ENCODE data around the gene KCNQ2.

DNA sequence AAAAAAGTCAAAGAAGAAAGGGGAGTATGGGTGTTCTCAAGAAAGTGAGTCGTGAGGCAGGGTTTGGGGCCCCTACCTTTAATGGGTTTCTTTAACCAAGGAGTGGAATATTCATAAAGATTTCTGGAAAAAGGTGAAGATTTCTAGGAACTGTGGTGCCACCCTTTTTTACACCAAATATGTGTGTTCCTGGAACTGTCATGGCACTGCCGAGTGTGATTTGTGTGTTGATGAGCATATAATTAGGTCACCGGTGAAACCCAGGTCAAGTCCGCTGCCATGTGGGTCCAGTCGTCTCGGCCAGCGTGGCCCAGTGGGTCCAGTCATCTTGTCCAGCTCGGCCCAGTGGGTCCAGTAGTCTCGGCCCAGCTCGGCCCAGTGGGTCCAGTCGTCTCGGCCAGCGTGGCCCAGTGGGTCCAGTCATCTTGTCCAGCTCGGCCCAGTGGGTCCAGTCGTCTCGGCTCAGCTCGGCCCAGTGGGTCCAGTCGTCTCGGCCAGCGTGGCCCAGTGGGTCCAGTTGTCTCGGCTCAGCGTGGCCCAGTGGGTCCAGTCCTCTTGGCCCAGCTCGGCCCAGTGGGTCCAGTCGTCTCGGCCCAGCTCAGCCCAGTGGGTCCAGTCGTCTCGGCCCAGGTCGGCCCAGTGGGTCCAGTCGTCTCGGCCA is 34.8 kb upstream of the KCNQ2 start:
- TF ChIP-seq POLR2AphosphoS5 (IDR thresholded peaks at IDR 0.05): no peak
- TF ChIP-seq, protein P1, sequence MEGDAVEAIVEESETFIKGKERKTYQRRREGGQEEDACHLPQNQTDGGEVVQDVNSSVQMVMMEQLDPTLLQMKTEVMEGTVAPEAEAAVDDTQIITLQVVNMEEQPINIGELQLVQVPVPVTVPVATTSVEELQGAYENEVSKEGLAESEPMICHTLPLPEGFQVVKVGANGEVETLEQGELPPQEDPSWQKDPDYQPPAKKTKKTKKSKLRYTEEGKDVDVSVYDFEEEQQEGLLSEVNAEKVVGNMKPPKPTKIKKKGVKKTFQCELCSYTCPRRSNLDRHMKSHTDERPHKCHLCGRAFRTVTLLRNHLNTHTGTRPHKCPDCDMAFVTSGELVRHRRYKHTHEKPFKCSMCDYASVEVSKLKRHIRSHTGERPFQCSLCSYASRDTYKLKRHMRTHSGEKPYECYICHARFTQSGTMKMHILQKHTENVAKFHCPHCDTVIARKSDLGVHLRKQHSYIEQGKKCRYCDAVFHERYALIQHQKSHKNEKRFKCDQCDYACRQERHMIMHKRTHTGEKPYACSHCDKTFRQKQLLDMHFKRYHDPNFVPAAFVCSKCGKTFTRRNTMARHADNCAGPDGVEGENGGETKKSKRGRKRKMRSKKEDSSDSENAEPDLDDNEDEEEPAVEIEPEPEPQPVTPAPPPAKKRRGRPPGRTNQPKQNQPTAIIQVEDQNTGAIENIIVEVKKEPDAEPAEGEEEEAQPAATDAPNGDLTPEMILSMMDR (IDR thresholded peaks at IDR 0.05): no peak
